RWPE2 (cell line): ENCODE measurements around the gene CACHD1.

Source experiments
- ATAC-seq: fragments of 200-7000 bp; cut with Tn5 transposase; 3 replicates; pipeline ENCODE4 v1.9.1; 2021; ENCODE audit warnings: low read depth
- DNase-seq: peaks from one replicate; pipeline ENCODE4 v3.0.0-alpha.2; 2020; ENCODE audit warnings: low spot score
- H3K27ac ChIP-seq: fragments of 450-650 bp; 2 replicates; pipeline ENCODE4 v1.5.1; 2017; ENCODE audit warnings: mild to moderate bottlenecking; ENCODE audit not compliant: poor library complexity, severe bottlenecking
- H3K27me3 ChIP-seq: fragments of 250-450 bp; sonication (Bioruptor Pico); 2 replicates; pipeline ENCODE4 v1.5.1; 2021; ENCODE audit warnings: mild to moderate bottlenecking, moderate library complexity; ENCODE audit not compliant: insufficient read depth, poor library complexity, severe bottlenecking
- H3K36me3 ChIP-seq: fragments of 250-450 bp; sonication (Bioruptor Pico); 2 replicates; pipeline ENCODE4 v1.5.1; 2020; ENCODE audit warnings: low read depth, mild to moderate bottlenecking, moderate library complexity
- H3K4me1 ChIP-seq: fragments of 250-450 bp; sonication (Bioruptor Pico); 2 replicates; pipeline ENCODE4 v1.5.1; 2021; ENCODE audit warnings: mild to moderate bottlenecking, moderate library complexity; ENCODE audit not compliant: insufficient read depth, poor library complexity, severe bottlenecking
- H3K4me3 ChIP-seq: fragments of 250-450 bp; sonication (Bioruptor Pico); 2 replicates; pipeline ENCODE4 v1.5.1; 2021; ENCODE audit warnings: mild to moderate bottlenecking, moderate library complexity; ENCODE audit not compliant: severe bottlenecking
- H3K9me3 ChIP-seq: fragments of 250-450 bp; sonication (Bioruptor Pico); 2 replicates; pipeline ENCODE4 v1.5.1; 2021; ENCODE audit warnings: mild to moderate bottlenecking, moderate library complexity; ENCODE audit not compliant: severe bottlenecking
- CTCF ChIP-seq: fragments of 450-650 bp; IDR thresholded peaks from one replicate; pipeline ENCODE4 v1.5.1; 2017; ENCODE audit warnings: mild to moderate bottlenecking, moderate library complexity; ENCODE audit not compliant: poor library complexity, severe bottlenecking

CACHD1 gene

GRCh38 chr1:64437453-64437852 is 32.5 kb upstream of the CACHD1 start:
- H3K9me3 ChIP-seq: no peaks in the 10 kb centered on the region
- H3K27me3 ChIP-seq: no peaks in the 10 kb centered on the region
- ATAC-seq (no peak), DNase-seq (no peak)
- H3K27ac ChIP-seq: no peak overlapping the region
- no peak overlapping the region for H3K4me3 ChIP-seq
- TF ChIP-seq CTCF: no peak
- H3K36me3 ChIP-seq: no peaks in the 10 kb centered on the region
- no peaks in the 10 kb centered on the region for H3K4me1 ChIP-seq

- H3K27ac ChIP-seq: no peak overlapping the region
- ATAC-seq: no peak
- TF ChIP-seq CTCF: no peak
- H3K36me3 ChIP-seq: no peaks in the 10 kb centered on the region
- no peak for DNase-seq
- H3K4me3 ChIP-seq: no peak overlapping the region
- H3K9me3 ChIP-seq: no peaks in the 10 kb centered on the region
- H3K4me1 ChIP-seq: no peaks in the 10 kb centered on the region
- no peaks in the 10 kb centered on the region for H3K27me3 ChIP-seq
Measured at GRCh38 chr1:64440183-64440826, 29.6 kb upstream of the CACHD1 start.

GRCh38 chr1:64451440-64451839 is 18.5 kb upstream of the CACHD1 start:
- H3K9me3 ChIP-seq: no peaks in the 10 kb centered on the region
- H3K27me3 ChIP-seq: no peaks in the 10 kb centered on the region
- DNase-seq (no peak), ATAC-seq (no peak)
- no peaks in the 10 kb centered on the region for H3K36me3 ChIP-seq
- no peaks in the 10 kb centered on the region for H3K4me1 ChIP-seq
- H3K27ac ChIP-seq: no peak overlapping the region
- H3K4me3 ChIP-seq: no peak overlapping the region
- no peak for TF ChIP-seq CTCF

GRCh38 chr1:64453688-64454087 is 16.2 kb upstream of the CACHD1 start:
- DNase-seq (no peak), ATAC-seq (no peak)
- Histone ChIP-seq H3K9me3 (no peaks in the 10 kb centered on the region), H3K27ac (no peak overlapping the region), H3K27me3 (no peaks in the 10 kb centered on the region), H3K4me1 (no peaks in the 10 kb centered on the region), H3K36me3 (no peaks in the 10 kb centered on the region), H3K4me3 (no peak overlapping the region)
- no peak for TF ChIP-seq CTCF

GRCh38 chr1:64458915-64459314 is 11.0 kb upstream of the CACHD1 start:
- ATAC-seq (no peak), DNase-seq (no peak)
- Histone ChIP-seq H3K36me3 (no peaks in the 10 kb centered on the region), H3K9me3 (no peaks in the 10 kb centered on the region), H3K4me3 (no peak overlapping the region), H3K4me1 (no peaks in the 10 kb centered on the region), H3K27me3 (no peaks in the 10 kb centered on the region), H3K27ac (no peak overlapping the region)
- no peak for TF ChIP-seq CTCF
